ENCODE measurements around the gene SERPINB6.
"Not testable (repeated sequence)": the region's sequence is repeated elsewhere in the genome, so short reads cannot be mapped to it uniquely, and the experiment has no call there.

GRCh38 chr6:3003226-3003625 is 31.9 kb upstream of the SERPINB6 start:
- TF ChIP-seq POLR2A (IDR thresholded peaks at IDR 0.05) = not testable (repeated sequence)
- TF ChIP-seq, protein P1, sequence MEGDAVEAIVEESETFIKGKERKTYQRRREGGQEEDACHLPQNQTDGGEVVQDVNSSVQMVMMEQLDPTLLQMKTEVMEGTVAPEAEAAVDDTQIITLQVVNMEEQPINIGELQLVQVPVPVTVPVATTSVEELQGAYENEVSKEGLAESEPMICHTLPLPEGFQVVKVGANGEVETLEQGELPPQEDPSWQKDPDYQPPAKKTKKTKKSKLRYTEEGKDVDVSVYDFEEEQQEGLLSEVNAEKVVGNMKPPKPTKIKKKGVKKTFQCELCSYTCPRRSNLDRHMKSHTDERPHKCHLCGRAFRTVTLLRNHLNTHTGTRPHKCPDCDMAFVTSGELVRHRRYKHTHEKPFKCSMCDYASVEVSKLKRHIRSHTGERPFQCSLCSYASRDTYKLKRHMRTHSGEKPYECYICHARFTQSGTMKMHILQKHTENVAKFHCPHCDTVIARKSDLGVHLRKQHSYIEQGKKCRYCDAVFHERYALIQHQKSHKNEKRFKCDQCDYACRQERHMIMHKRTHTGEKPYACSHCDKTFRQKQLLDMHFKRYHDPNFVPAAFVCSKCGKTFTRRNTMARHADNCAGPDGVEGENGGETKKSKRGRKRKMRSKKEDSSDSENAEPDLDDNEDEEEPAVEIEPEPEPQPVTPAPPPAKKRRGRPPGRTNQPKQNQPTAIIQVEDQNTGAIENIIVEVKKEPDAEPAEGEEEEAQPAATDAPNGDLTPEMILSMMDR (IDR thresholded peaks at IDR 0.05) = not testable (repeated sequence)

Data from uterus (tissue), 2 donors.